ENCODE data around the gene ABHD16B.
A peak's percentile ranks its signal among the peaks of the same experiment; 100 is the strongest.
"Not testable (repeated sequence)": the region's sequence is repeated elsewhere in the genome, so short reads cannot be mapped to it uniquely, and the experiment has no call there.

Gene ABHD16B

DNA sequence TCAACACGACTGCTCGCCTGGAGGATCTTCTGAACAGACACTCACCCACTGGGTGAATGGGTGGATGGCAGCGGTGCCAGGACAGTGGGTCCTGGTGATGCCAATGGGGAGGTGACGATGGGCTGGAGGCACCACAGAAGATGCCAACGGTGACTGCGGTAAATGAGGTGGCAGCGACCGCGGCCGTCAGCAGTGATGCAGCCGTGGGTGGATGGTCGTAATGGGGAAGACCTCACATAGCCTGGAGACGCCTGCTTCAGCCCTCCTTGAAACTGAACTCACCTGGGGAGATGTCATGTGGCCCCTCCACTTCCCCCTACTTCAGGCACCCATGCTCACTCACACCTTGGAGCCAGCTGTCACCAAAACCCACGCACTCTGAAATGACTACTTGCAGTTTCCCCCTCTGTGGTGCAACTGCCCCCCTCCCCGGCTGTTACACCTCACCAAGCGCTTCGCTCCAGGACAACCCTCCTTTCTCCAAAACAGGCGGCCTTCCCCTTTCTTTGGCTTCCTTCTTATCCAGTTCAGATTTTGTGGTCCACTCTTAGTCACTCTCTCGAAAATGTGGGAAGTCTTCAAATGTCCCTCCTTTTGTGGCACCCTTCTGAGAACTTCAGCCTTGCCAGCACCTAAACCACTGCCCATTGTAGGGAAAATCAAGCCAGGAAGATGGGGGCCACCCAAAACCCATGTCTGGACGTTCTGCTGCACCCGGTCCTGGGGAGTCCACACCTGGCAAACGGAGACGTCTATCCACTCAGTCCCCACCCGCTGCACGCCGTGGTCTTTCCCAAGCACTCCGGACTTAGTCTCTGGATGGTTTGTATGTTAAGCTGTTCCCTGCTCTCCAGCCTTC is 10.4 kb upstream of the ABHD16B start:
- Histone ChIP-seq H3K4me1 (ENCODE audit: insufficient read depth, insufficient read length) (peaks cover 37% of the 10 kb centered on the region), H3K9ac (ENCODE audit: insufficient read length, low read depth) (peak overlapping the region; percentile 18), H3K27me3 (ENCODE audit: insufficient read depth, insufficient read length) (no peaks in the 10 kb centered on the region), H3K36me3 (ENCODE audit: insufficient read depth, insufficient read length, low read length) (no peaks in the 10 kb centered on the region), H3K4me3 (ENCODE audit: insufficient read length, low read depth) (no peak overlapping the region), H3K9me3 (ENCODE audit: insufficient read depth, low read length) (no peaks in the 10 kb centered on the region)
- TF ChIP-seq SUZ12 (IDR thresholded peaks at IDR 0.05; ENCODE audit: extremely low read depth, insufficient read depth, insufficient read length) (no peak), ZNF274 (IDR thresholded peaks at IDR 0.05; ENCODE audit: low read depth, low read length) (no peak)
- no peak for DNase-seq (ENCODE audit: low read depth, low spot score)

DNA sequence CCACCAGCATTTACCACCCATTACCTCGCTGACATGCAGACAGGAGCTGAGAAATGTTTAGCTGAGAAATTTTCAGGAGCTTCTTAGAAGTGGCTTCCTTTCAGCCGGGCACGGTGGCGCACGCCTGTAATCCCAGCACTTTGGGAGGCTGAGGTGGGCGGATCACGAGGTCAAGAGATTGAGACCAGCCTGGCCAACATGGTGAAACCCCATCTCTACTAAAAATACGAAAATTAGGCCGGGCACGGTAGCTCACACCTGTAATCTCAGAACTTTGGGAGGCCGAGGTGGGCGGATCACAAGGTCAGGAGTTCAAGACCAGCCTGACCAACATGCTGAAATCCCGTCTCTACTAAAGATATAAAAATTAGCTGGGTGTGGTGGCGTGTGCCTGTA is 9.8 kb upstream of the ABHD16B start:
- H3K4me3 ChIP-seq (ENCODE audit: insufficient read length, low read depth): not testable (repeated sequence)

DNA sequence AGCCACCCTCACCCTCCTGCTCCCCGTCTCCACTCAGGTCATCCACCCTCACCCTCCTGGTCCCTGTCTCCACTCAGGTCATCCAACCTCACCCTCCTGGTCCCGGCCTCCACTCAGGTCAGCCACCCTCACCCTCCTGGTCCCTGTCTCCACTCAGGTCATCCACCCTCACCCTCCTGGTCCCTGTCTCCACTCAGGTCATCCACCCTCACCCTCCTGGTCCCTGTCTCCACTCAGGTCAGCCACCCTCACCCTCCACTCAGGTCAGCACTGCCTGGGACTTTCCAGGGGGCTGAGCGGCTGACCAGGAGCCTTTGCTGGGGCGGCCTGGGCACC is 7.6 kb upstream of the ABHD16B start:
- not testable (repeated sequence) for H3K36me3 ChIP-seq (ENCODE audit: insufficient read depth, insufficient read length, low read length); H3K27me3 ChIP-seq (ENCODE audit: insufficient read depth, insufficient read length); H3K9me3 ChIP-seq (ENCODE audit: insufficient read depth, low read length); DNase-seq (ENCODE audit: low read depth, low spot score)
- peaks cover 42% of the 10 kb centered on the region for H3K4me1 ChIP-seq (ENCODE audit: insufficient read depth, insufficient read length)
- peak overlapping the region; percentile 39 for H3K4me3 ChIP-seq (ENCODE audit: insufficient read length, low read depth)
- peak overlapping the region; percentile 82 for H3K9ac ChIP-seq (ENCODE audit: insufficient read length, low read depth)

More for the DNA sequence above, 9.8 kb upstream of the ABHD16B start:
- not testable (repeated sequence) for H3K27me3 ChIP-seq (ENCODE audit: insufficient read depth, insufficient read length); DNase-seq (ENCODE audit: low read depth, low spot score); H3K9ac ChIP-seq (ENCODE audit: insufficient read length, low read depth); H3K9me3 ChIP-seq (ENCODE audit: insufficient read depth, low read length); H3K36me3 ChIP-seq (ENCODE audit: insufficient read depth, insufficient read length, low read length)
- H3K4me1 ChIP-seq (ENCODE audit: insufficient read depth, insufficient read length): peaks cover 42% of the 10 kb centered on the region

DNA sequence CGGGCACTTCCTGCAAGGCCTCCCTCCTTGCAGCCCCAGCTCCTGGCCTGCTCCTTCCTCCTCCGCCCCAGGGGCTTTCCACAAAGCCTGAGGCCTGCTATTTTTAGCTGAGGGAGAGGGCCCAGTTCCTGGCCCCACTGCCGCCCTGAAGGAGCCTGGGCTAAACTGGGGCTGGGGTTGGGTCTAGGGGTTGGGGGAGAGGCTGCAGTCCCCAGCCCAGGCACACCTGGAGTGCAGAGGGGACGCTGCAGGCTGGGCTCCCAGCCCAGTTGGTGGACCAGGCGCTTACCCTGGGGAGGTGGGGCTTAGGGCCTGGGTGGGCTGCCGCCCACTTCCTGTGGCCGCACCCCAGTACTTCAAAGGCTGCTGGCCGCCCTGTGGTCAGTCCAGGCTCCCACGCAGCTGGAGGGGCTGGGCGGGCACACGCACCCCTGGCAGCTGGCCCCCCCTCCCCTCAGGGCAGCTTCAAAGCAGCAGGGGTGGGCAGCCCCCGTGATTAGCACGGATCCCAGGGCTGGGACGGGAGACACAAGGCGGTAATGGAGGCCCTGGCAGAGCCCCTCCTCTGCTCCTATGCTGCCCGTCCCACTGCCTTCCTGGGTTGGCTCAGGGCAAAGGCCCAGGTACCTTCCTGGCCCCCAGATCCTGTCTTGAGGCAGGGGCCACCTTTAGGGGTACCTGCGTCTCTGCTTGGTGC is 7.1 kb upstream of the ABHD16B start:
- DNase-seq (ENCODE audit: low read depth, low spot score): no peak
- H3K4me3 ChIP-seq (ENCODE audit: insufficient read length, low read depth): peak overlapping the region; percentile 39

DNA sequence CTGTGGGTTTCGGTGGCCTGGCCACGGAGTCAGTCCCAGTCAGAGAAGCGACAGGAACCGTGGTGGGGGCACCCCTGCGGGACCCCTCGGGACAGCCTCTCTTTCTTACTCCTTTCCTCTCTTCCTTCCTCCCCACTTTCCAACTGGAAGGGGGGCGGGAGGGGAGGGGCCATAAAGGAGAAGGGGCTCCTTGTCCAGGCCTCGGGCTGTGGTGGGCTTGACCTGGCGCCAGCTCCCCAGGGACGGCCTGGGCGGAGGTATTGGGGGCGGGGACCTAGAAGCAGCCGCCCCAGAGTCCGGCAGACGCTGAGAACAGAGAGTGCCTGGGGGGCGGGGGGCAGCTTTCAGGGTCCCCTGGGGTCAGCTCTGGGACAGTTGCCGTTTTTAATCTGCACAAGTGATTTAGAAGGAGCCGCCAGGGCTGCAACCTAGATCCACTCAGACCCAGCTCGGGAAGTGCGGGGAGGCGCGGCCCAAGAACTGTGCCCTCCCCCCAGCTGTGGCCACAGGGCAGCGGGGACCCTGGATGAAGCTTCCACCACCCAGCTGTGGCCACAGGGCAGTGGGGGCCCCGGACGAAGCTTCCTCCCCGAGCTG is 6.4 kb upstream of the ABHD16B start:
- DNase-seq (ENCODE audit: low read depth, low spot score): no peak
- Histone ChIP-seq H3K4me1 (ENCODE audit: insufficient read depth, insufficient read length) (peaks cover 50% of the 10 kb centered on the region), H3K27me3 (ENCODE audit: insufficient read depth, insufficient read length) (no peaks in the 10 kb centered on the region), H3K9me3 (ENCODE audit: insufficient read depth, low read length) (no peaks in the 10 kb centered on the region), H3K36me3 (ENCODE audit: insufficient read depth, insufficient read length, low read length) (peaks cover 4% of the 10 kb centered on the region), H3K4me3 (ENCODE audit: insufficient read length, low read depth) (peak overlapping the region; percentile 39), H3K9ac (ENCODE audit: insufficient read length, low read depth) (peak overlapping the region; percentile 82)
- TF ChIP-seq SUZ12 (IDR thresholded peaks at IDR 0.05; ENCODE audit: extremely low read depth, insufficient read depth, insufficient read length) (no peak), ZNF274 (IDR thresholded peaks at IDR 0.05; ENCODE audit: low read depth, low read length) (no peak), YY1 (IDR thresholded peaks at IDR 0.05; ENCODE audit: insufficient read depth, insufficient read length) (no peak)

More for the DNA sequence above, 7.1 kb upstream of the ABHD16B start:
- H3K36me3 ChIP-seq (ENCODE audit: insufficient read depth, insufficient read length, low read length): peaks cover under 1% of the 10 kb centered on the region
- no peaks in the 10 kb centered on the region for H3K9me3 ChIP-seq (ENCODE audit: insufficient read depth, low read length)
- peak overlapping the region; percentile 82 for H3K9ac ChIP-seq (ENCODE audit: insufficient read length, low read depth)
- TF ChIP-seq SUZ12 (IDR thresholded peaks at IDR 0.05; ENCODE audit: extremely low read depth, insufficient read depth, insufficient read length): no peak
- no peak for TF ChIP-seq ZNF274 (IDR thresholded peaks at IDR 0.05; ENCODE audit: low read depth, low read length)
- TF ChIP-seq YY1 (IDR thresholded peaks at IDR 0.05; ENCODE audit: insufficient read depth, insufficient read length): no peak
- H3K4me1 ChIP-seq (ENCODE audit: insufficient read depth, insufficient read length): peaks cover 46% of the 10 kb centered on the region
- no peaks in the 10 kb centered on the region for H3K27me3 ChIP-seq (ENCODE audit: insufficient read depth, insufficient read length)

DNA sequence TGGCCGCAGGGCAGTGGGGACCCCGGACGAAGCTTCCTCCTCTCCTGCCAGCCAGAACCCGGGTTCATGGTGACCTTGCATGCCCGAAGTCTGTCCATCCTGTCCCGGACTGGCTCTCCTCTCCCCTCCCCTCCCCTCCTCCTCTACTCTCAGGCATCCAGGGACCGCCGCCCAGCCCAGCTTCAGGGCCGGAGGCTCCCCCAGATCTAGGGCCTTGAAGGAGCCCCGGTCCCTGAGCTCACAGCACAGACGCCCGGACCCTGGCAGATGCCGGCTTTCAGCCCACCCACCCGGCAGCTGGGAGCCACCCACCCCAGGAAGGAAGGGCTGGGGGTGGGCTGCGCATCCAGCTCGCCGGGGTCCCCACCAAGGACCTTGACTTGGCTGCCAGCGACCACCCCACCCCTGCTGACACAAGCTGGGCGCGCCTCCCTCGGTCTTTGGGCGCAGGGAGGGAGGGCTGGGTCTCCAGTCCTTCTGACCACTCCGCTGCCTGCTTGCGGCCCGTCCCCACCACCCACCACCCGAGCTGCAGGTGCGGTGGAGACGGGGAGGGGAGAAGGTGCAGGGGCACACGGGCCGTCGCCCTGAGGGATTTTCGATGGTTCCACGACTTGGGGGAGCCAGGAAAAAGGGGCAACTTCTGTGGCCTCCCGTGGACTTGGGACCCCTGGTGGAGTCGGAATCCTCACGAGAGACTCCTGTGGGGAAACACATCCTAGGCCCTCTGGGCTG is 5.8 kb upstream of the ABHD16B start:
- peaks cover 54% of the 10 kb centered on the region for H3K4me1 ChIP-seq (ENCODE audit: insufficient read depth, insufficient read length)
- peak overlapping the region; percentile 82 for H3K9ac ChIP-seq (ENCODE audit: insufficient read length, low read depth)
- no peak for DNase-seq (ENCODE audit: low read depth, low spot score)
- H3K36me3 ChIP-seq (ENCODE audit: insufficient read depth, insufficient read length, low read length): peaks cover 10% of the 10 kb centered on the region
- no peaks in the 10 kb centered on the region for H3K9me3 ChIP-seq (ENCODE audit: insufficient read depth, low read length)
- no peaks in the 10 kb centered on the region for H3K27me3 ChIP-seq (ENCODE audit: insufficient read depth, insufficient read length)
- TF ChIP-seq YY1 (IDR thresholded peaks at IDR 0.05; ENCODE audit: insufficient read depth, insufficient read length): no peak
- no peak for TF ChIP-seq SUZ12 (IDR thresholded peaks at IDR 0.05; ENCODE audit: extremely low read depth, insufficient read depth, insufficient read length)
- TF ChIP-seq ZNF274 (IDR thresholded peaks at IDR 0.05; ENCODE audit: low read depth, low read length): no peak
- peak overlapping the region; percentile 39 for H3K4me3 ChIP-seq (ENCODE audit: insufficient read length, low read depth)

DNA sequence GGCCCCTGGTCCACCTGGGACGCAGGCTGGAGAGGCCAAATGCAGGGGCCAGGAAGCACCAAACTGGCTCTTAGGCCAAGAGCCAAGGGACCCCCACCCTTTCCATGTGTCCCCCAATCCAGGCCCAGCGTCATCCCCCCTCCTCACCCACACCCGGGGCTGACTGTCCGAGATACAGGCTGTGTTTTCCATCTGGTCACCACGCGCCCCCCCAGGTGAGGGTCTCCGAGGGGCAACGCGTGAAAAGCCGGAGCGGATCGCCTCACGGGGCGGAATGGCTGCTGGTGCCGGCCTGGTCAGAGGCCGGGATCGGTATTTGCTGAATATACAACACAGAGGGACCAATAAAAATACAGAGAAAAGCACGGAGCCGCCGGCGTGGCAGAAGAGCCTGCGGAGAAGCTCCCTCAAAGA is 5.2 kb upstream of the ABHD16B start:
- Histone ChIP-seq H3K9ac (ENCODE audit: insufficient read length, low read depth) (peak overlapping the region; percentile 82), H3K4me3 (ENCODE audit: insufficient read length, low read depth) (no peak overlapping the region), H3K4me1 (ENCODE audit: insufficient read depth, insufficient read length) (peaks cover 50% of the 10 kb centered on the region), H3K27me3 (ENCODE audit: insufficient read depth, insufficient read length) (no peaks in the 10 kb centered on the region), H3K36me3 (ENCODE audit: insufficient read depth, insufficient read length, low read length) (peaks cover 16% of the 10 kb centered on the region), H3K9me3 (ENCODE audit: insufficient read depth, low read length) (no peaks in the 10 kb centered on the region)
- no peak for TF ChIP-seq SUZ12 (IDR thresholded peaks at IDR 0.05; ENCODE audit: extremely low read depth, insufficient read depth, insufficient read length)
- no peak for TF ChIP-seq YY1 (IDR thresholded peaks at IDR 0.05; ENCODE audit: insufficient read depth, insufficient read length)
- no peak for TF ChIP-seq ZNF274 (IDR thresholded peaks at IDR 0.05; ENCODE audit: low read depth, low read length)
- no peak for DNase-seq (ENCODE audit: low read depth, low spot score)
